Activated naive CD8-positive, alpha-beta T cell treated with anti-CD3 and anti-CD28 coated beads, Interleukin-2, amount 50 U/mL, for 16 hours (primary cell): ENCODE data around the gene RXFP1.
"Not testable (repeated sequence)": the region's sequence is repeated elsewhere in the genome, so short reads cannot be mapped to it uniquely, and the experiment has no call there.

Experiments used
- DNase-seq: peaks from one replicate; pipeline ENCODE4 v3.0.0-alpha.2; 2020; ENCODE audit warnings: low read depth, low spot score

RXFP1 gene

GRCh38 chr4:158610790-158611189 lies 89.1 kb downstream of the RXFP1 start:
- no peak for DNase-seq

- no peak for DNase-seq
Measured at GRCh38 chr4:158613046-158613445, 91.4 kb downstream of the RXFP1 start.

- DNase-seq, result no peak
Measured at GRCh38 chr4:158617956-158618355, 96.3 kb downstream of the RXFP1 start.

- DNase-seq, result no peak
Measured at GRCh38 chr4:158621729-158622128, 100.0 kb downstream of the RXFP1 start.

GRCh38 chr4:158622251-158622650 lies 100.6 kb downstream of the RXFP1 start:
- DNase-seq, result no peak

- no peak for DNase-seq
Measured at GRCh38 chr4:158624889-158625478, 103.3 kb downstream of the RXFP1 start.

- no peak for DNase-seq
Measured at GRCh38 chr4:158625544-158625943, 103.9 kb downstream of the RXFP1 start.

- DNase-seq, result no peak
Measured at GRCh38 chr4:158630893-158631292, 109.2 kb downstream of the RXFP1 start.

GRCh38 chr4:158636619-158637018 lies 114.9 kb downstream of the RXFP1 start:
- DNase-seq, result no peak

- DNase-seq, result no peak
Measured at GRCh38 chr4:158644356-158644755, 122.7 kb downstream of the RXFP1 start.

GRCh38 chr4:158644760-158645159 lies 123.1 kb downstream of the RXFP1 start:
- no peak for DNase-seq

GRCh38 chr4:158649111-158649680 lies 127.5 kb downstream of the RXFP1 start:
- no peak for DNase-seq

- no peak for DNase-seq
Measured at GRCh38 chr4:158652920-158653319, 131.2 kb downstream of the RXFP1 start.

- DNase-seq, result no peak
Measured at GRCh38 chr4:158656439-158656838, 134.8 kb downstream of the RXFP1 start.

- no peak for DNase-seq
Measured at GRCh38 chr4:158657291-158657690, 135.6 kb downstream of the RXFP1 start.

- DNase-seq, result not testable (repeated sequence)
Measured at GRCh38 chr4:158663255-158663654, 141.6 kb downstream of the RXFP1 start.

GRCh38 chr4:158663707-158664625 lies 142.3 kb downstream of the RXFP1 start:
- DNase-seq, result not testable (repeated sequence)

- no peak for DNase-seq
Measured at GRCh38 chr4:158664806-158665205, 143.1 kb downstream of the RXFP1 start.

- no peak for DNase-seq
Measured at GRCh38 chr4:158666892-158667291, 145.2 kb downstream of the RXFP1 start.

GRCh38 chr4:158667651-158668198 lies 146.0 kb downstream of the RXFP1 start:
- DNase-seq, result no peak

- DNase-seq, result no peak
Measured at GRCh38 chr4:158669310-158669709, 147.6 kb downstream of the RXFP1 start.

GRCh38 chr4:158670975-158671664 lies 149.4 kb downstream of the RXFP1 start:
- peak; percentile 42 for DNase-seq
